NCI-H2029 treated with DMSO at 0.1 percent for 48 hours (cell line): Measurements from ENCODE around the gene SRSF6.
"Not testable (repeated sequence)": the region's sequence is repeated elsewhere in the genome, so short reads cannot be mapped to it uniquely, and the experiment has no call there.

ENCODE experiments used
- DNase-seq: peaks from one replicate; lab custom pipeline; 2025; lab: John Stamatoyannopoulos, UW

SRSF6 gene

DNA sequence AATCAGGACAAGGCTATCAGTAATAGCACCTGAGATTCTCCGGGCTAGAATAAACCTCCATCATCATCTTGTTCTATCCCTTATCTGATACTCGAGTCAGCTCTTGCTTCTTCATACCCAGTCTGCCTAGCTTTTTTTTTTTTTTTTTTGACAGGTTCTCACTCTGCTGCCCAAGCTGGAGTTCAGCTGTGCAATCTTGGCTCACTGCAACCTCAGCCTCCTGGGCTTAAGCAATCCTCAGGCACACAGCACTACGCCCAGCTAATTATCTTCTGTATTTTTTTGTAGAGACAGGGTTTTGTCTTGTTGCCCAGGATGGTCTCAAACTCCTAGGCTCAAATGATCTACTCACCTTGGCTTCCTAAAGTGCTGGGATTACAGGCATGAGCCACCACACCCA is 19.5 kb downstream of the SRSF6 start:
- no peak for DNase-seq

DNA sequence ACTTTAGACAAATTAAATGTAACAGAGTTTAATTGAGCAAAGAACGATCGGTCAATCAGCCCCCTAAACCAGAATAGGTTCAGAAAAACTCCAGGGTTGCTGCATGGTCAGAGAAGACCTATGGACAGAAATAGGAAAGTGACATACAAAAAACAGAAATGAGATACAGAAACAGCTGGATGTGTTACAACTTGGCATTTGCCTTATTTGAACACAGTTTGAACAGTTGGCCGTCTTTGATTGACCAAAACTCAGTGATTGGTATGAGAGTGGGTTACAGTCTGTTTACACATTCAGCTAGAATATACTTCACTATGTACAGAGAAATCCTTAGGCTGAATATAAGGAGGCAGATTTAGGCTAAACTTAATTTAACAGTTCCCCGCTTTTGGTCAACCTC is 19.9 kb downstream of the SRSF6 start:
- DNase-seq: no peak

DNA sequence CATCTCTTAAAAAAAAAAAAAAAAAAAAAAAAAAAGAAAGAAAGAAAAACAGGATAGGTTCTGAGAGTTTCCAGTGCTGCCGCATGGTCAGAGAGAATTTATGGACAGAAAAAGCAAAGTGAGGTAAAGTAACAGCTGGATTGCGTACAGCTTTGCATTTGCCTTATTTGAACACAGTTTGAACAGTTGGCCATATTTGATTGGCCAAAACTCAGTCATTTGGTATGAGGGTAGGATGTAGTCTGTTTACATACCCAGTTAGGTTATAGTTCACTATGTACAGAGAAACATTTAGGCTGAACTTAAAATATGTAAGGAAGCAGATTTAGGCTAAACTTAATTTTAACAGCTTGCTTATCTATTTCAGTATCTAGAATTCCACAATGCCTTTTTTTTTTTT is 32.3 kb downstream of the SRSF6 start:
- DNase-seq: no peak

DNA sequence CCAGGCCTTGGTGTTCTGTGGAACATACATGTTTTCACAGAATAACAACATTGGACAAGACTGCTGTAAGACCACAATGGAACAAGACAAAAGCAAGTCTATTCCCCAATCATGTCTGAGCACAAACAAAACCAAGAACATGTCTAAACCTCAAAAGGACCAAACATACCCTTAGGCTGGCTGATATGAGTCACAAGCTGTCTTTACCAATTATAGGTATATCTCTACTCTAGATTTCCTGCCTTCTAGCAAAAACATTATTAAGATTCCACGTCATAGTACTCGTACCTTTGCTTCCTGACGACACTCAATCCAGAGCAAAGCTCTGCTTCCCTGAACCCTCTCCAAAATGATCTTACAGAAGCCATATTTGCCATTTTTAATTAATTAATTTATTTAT is 34.4 kb downstream of the SRSF6 start:
- DNase-seq: no peak

DNA sequence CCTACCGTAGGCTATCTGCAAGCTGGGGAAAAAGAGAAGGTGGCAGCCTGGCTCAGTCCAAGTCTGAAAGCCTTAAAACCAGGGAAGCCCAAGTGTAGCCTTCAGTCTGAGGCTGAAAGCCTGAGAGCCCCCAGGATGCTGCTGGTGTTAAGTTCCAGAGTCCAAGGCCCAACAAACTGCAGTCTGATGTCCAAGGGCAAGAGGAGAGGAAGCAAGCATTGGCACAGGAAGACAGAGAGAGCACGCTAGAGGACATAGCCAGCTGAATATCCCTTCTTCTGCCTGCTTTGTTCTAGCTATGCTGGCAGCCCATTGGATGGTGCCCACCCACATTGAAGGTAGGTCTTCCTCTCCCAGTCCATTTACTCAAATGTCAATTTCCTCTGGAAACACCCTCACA is 37.7 kb downstream of the SRSF6 start:
- DNase-seq: no peak

DNA sequence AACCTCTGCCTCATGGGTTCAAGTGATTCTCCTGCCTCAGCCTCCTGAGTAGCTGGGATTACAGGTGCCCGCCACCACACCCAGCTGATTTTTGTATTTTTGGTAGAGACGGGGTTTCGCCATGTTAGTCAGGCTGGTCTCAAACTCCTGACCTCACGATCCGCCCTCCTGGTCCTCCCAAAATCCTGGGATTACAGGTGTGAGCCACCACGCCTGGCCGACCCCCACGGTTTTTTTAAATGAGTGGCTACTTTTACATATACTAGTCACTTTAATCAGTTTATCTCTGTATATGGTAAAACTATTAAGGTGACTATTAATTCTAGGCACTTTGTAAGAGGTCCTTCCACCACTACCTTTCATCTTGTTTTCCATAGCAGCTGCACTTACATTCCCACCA is 44.3 kb downstream of the SRSF6 start:
- not testable (repeated sequence) for DNase-seq

DNA sequence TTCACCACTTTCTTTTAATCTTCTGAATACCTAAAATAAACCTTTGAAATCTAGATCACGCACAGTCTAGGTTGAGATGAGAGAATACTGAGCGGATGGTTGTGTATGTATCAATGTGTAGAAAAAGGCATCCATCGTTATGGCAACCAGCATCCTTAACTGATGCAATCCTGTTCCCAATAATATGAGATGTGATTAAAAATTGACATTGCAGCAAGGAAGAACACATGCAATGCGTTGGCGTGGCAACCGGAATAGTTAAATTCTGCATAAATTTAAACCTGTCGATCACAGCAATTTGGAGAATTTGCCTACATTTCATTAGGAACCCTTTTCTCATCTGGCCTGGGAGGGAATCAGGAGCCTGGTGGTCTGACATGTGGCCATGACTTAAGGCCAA is 48.5 kb downstream of the SRSF6 start:
- no peak for DNase-seq

DNA sequence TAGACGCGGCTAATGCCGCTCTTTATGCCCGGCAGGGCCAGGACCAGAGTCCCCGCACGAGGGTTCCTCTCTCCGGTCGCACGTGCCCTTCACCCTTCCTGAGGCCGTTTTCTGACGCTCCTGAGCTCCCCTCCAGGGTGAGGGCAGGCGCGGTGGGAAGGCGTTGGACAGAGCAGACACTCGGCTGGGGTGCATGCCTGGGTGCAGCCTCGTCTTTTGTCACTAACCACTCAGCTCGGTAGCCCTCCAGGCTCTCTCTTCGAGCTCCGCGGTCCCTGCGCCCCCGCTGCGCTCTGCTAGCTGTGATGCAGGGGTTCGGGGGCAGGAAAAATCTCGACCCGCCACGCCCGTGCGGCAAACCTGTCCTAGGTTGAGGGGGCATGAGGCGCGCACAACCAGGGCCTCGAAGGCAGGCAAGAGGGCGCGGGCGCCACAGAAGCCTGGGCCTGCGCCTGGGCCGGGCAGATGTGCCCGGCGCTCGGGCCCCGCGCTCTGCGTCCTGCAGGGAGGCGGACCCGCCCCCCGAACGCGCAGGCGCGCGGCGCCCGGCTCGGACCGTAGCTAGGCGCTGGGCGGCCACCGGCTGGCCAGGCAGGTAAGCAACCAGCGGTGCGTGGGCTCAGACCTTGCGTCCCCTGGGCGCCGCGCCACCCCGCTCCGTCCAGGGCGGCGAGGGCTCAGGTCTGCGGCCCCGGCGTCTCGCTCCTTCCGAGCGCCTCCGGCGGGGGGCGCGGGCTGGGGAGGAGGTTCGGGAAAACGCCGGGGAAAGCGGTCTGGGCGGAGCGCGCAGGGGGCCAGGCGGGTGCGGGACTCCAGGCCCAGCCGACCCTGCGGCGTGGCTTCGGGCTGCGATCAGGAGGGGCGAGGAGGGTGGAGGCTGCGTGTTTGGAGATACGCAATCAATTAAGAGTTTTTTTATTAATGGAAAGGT is 49.7 kb downstream of the SRSF6 start, which contains the start of gene L3MBTL1:
Gene L3MBTL1, plus strand, starts transcription at position 548 of the 931 bp plus-strand sequence. CDS start 5,807 bp downstream, outside the sequence.
- no peak for DNase-seq

DNA sequence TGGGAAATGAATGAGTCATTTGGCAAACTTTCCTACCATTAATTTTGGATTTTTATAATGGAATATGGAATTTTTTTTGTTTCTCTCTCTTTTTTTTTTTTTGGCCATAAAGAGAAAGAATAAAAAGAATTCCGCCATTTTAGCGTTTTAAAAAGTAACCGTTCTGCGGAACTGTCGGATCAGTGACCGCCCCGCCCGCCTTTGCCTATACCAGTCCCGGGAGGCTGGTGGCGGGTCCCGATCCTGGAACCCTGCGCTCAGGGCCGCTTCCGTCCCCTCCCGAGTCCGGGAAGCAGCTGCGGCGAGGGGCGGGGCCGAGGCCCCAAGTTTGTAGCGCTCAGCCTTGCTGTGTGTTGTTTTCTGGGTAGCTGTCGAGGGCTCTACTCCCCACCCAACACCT is 50.4 kb downstream of the SRSF6 start:
- DNase-seq: no peak

DNA sequence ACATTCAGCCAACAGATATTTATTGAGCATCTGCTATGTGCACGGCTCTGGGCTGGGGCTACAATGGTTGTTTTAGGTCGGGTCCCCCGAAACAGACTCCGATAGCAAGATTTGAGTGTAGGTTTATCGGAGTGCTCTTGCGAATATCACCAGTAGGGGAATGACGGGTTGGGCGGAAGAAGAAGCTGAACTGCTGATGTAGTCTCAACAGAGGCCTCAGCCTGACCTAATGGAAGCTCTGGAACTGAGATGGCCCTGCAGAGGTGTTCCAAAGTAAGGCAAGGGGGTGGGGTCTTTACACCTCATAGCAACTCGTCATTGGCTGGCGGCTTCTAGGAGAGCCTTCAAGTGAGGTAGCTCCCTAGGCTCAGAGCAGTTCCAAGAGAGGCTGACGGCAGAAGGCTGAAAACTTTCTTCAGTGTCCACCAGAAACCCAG is 50.9 kb downstream of the SRSF6 start:
- DNase-seq: no peak

DNA sequence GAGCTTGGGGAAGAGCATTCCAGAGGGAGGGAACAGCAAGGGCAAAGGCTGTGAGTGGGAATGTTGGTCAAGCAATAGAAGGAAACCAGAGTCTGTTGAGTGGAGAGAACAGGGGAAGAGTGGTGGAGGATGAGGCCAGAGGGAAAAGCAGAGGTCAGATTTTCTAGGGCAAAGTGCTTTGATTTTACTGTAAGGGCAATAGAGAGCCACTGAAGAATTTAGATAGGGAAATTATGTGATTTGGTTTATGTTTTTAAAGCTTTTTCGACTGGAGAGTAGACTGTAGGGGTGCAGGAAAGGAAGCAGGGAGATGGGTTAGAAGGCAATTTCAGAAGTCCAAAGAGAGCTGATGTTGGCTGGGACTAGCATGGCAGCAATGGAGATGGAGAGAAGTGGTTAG is 54.2 kb downstream of the SRSF6 start:
- DNase-seq: no peak

DNA sequence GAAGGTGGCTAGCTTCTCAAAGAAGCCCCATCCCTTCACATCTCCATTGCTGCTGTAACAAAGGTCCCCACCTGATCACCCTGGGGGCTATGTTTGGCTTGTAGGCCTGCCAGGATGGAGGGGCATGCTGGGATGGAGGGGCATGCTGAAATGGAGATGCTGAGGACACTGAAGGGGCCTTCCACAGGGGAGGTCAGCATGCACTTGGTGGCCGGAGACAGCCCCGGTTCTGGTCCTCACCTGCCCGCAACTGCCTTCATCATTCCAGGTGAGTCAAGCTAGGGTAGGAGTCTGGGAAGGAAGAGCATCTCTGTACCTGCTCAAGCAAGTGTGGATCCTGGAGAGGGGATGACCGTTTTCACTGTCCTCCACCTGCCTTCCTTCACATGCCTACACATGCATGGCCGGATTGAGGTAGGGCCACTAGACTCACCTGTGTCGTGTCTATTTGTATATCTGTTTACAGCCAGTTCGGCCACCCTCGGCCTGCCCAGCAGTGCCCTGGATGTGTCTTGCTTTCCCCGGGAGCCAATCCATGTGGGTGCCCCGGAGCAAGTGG is 55.8 kb downstream of the SRSF6 start:
- DNase-seq: no peak
